Measurements from ENCODE around the gene SPAG16. TPM values are rescaled to one million over a fixed set of nuclear protein-coding genes. Genes with fewer than 3 reads are reported as not detected.

Gene SPAG16
- total and polyA plus RNA-seq, 2 of the 13 experiments (the other 11 are each of a cell fraction or from before 2014, with no cell fraction given): 9.6 to 26.5 TPM

DNA sequence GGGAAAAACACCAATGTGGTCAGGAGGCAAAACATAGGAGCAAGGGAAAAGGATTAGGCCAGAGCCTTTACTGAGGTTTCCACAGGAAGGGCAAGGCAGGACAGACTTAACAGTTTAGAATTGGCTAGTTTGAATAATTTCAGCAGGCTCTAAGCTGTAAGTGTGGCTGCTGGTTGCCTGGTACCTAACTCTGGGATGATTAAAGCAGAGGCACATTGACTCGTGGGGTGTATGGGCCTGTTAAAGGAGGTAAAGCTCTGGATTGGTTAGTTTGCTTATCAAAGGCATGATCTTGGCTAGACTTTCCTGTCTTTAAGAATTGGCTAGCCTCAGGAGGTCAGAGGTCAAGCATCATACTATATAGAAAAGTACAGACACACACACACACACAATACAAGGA lies 132.6 kb downstream of the SPAG16 start:
- Histone ChIP-seq H2AFZ (ENCODE audit: low read length) (no peak overlapping the region), H3K4me3 (replicated peaks in 1 of 3; ENCODE audit: insufficient read depth in 1 of 3, low read depth in 2 of 3, low read length in 3 of 3) (no peak overlapping the region), H3K36me3 (replicated peaks in 1 of 2; ENCODE audit: control insufficient read depth in 1 of 2, insufficient read depth in 2 of 2, low read length in 2 of 2) (no peaks in the 10 kb centered on the region), H3K9ac (ENCODE audit: insufficient read depth, low read depth, low read length) (no peak overlapping the region), H3K4me1 (ENCODE audit: insufficient read depth, low read length) (no peaks in the 10 kb centered on the region), H3K9me3 (ENCODE audit: low read length) (peaks cover 11% of the 10 kb centered on the region; the same call in 1 of the 2 replicates), H4K20me1 (ENCODE audit: insufficient read depth, low read length) (no peaks in the 10 kb centered on the region), H3K4me2 (ENCODE audit: low read depth, low read length) (no peak overlapping the region), H3K79me2 (ENCODE audit: insufficient read depth, low read length) (no peaks in the 10 kb centered on the region), H3K27ac (ENCODE audit: extremely low read length, insufficient read depth, low read length) (no peak overlapping the region), H3K27me3 (ENCODE audit: control insufficient read depth in 1 of 2, insufficient read depth in 2 of 2, low read length in 2 of 2) (no peaks in the 10 kb centered on the region)
- CTCF ChIA-PET (ENCODE audit: low intra/inter-chr PET ratio, low total read pairs): no interaction called here
- 0% methylated on average over 1 of the region's 1 CpG for WGBS (ENCODE audit: low lambda C conversion rate)
- ATAC-seq (no peak), FAIRE-seq (no peak), DNase-seq (ENCODE audit: low spot score) (no peak)
- intact Hi-C loops (cut with micrococcal nuclease; ENCODE audit: unreplicated experiment): no loop called here
- in situ Hi-C loops (cut with HindIII; ENCODE audit: extremely low pct_ligation_motif_present, low pct_unique_long_range_greater_than_20kb): no loop called here
- TF ChIP-seq, protein P1, sequence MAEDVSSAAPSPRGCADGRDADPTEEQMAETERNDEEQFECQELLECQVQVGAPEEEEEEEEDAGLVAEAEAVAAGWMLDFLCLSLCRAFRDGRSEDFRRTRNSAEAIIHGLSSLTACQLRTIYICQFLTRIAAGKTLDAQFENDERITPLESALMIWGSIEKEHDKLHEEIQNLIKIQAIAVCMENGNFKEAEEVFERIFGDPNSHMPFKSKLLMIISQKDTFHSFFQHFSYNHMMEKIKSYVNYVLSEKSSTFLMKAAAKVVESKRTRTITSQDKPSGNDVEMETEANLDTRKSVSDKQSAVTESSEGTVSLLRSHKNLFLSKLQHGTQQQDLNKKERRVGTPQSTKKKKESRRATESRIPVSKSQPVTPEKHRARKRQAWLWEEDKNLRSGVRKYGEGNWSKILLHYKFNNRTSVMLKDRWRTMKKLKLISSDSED (CRISPR knock-in tag; IDR thresholded peaks at IDR 0.05): no peak
- TF ChIP-seq KMT2B (CRISPR knock-in tag; IDR thresholded peaks at IDR 0.05) (no peak), TARDBP (CRISPR knock-in tag; IDR thresholded peaks at IDR 0.05) (no peak)
- TF ChIP-seq, protein P2, sequence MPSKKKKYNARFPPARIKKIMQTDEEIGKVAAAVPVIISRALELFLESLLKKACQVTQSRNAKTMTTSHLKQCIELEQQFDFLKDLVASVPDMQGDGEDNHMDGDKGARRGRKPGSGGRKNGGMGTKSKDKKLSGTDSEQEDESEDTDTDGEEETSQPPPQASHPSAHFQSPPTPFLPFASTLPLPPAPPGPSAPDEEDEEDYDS (CRISPR knock-in tag; IDR thresholded peaks at IDR 0.05): no peak
- POLR2A ChIA-PET: no interaction called here
- BruUV-seq (replicated peaks): no TSS peak

DNA sequence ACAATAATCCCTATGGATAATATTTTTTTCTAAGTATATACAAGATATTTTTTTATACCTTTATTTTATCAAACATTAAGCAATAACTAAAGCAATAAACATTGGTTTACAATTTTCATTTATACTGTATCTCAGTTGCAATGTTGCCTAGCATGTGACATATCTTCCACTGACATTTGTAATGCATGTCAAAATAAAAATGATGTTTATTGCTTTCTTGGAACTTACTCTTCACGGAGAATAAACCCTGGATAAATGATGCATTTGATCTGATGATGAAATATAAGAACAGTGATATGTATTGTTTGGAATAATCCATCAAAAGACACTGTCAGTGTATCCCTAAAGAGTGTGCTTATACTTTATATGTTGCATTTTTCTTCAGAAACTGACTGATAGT lies 135.7 kb downstream of the SPAG16 start:
- Histone ChIP-seq H3K4me1 (ENCODE audit: insufficient read depth, low read length) (no peaks in the 10 kb centered on the region), H3K27me3 (ENCODE audit: control insufficient read depth in 1 of 2, insufficient read depth in 2 of 2, low read length in 2 of 2) (no peaks in the 10 kb centered on the region), H3K79me2 (ENCODE audit: insufficient read depth, low read length) (no peaks in the 10 kb centered on the region), H3K9me3 (ENCODE audit: low read length) (peaks cover 28% of the 10 kb centered on the region; the same call in 1 of the 2 replicates), H3K9ac (ENCODE audit: insufficient read depth, low read depth, low read length) (no peak overlapping the region), H3K4me2 (ENCODE audit: low read depth, low read length) (no peak overlapping the region), H3K36me3 (replicated peaks in 1 of 2; ENCODE audit: control insufficient read depth in 1 of 2, insufficient read depth in 2 of 2, low read length in 2 of 2) (no peaks in the 10 kb centered on the region), H2AFZ (ENCODE audit: low read length) (no peak overlapping the region), H3K27ac (ENCODE audit: extremely low read length, insufficient read depth, low read length) (no peak overlapping the region), H4K20me1 (ENCODE audit: insufficient read depth, low read length) (no peaks in the 10 kb centered on the region), H3K4me3 (replicated peaks in 1 of 3; ENCODE audit: insufficient read depth in 1 of 3, low read depth in 2 of 3, low read length in 3 of 3) (no peak overlapping the region)
- ATAC-seq: no peak
- ChIA-PET CTCF (ENCODE audit: low intra/inter-chr PET ratio, low total read pairs) (no interaction called here), POLR2A (no interaction called here)
- in situ Hi-C loops (cut with HindIII; ENCODE audit: extremely low pct_ligation_motif_present, low pct_unique_long_range_greater_than_20kb): no loop called here
- 0% methylated on average over 1 of the region's 1 CpG for WGBS (ENCODE audit: low lambda C conversion rate)
- BruUV-seq (replicated peaks): no TSS peak
- FAIRE-seq: no peak
- no peak for DNase-seq (ENCODE audit: low spot score)
- intact Hi-C loops (cut with micrococcal nuclease; ENCODE audit: unreplicated experiment): no loop called here
- TF ChIP-seq ZNF792 (CRISPR knock-in tag; IDR thresholded peaks at IDR 0.05): no peak
- no peak for TF ChIP-seq SMYD3 (CRISPR knock-in tag; IDR thresholded peaks at IDR 0.05)
- TF ChIP-seq CBX1 (IDR thresholded peaks at IDR 0.05; ENCODE audit: low read depth): no peak
- TF ChIP-seq NKX3-1 (CRISPR knock-in tag; IDR thresholded peaks at IDR 0.05): no peak
- TF ChIP-seq, protein P3, sequence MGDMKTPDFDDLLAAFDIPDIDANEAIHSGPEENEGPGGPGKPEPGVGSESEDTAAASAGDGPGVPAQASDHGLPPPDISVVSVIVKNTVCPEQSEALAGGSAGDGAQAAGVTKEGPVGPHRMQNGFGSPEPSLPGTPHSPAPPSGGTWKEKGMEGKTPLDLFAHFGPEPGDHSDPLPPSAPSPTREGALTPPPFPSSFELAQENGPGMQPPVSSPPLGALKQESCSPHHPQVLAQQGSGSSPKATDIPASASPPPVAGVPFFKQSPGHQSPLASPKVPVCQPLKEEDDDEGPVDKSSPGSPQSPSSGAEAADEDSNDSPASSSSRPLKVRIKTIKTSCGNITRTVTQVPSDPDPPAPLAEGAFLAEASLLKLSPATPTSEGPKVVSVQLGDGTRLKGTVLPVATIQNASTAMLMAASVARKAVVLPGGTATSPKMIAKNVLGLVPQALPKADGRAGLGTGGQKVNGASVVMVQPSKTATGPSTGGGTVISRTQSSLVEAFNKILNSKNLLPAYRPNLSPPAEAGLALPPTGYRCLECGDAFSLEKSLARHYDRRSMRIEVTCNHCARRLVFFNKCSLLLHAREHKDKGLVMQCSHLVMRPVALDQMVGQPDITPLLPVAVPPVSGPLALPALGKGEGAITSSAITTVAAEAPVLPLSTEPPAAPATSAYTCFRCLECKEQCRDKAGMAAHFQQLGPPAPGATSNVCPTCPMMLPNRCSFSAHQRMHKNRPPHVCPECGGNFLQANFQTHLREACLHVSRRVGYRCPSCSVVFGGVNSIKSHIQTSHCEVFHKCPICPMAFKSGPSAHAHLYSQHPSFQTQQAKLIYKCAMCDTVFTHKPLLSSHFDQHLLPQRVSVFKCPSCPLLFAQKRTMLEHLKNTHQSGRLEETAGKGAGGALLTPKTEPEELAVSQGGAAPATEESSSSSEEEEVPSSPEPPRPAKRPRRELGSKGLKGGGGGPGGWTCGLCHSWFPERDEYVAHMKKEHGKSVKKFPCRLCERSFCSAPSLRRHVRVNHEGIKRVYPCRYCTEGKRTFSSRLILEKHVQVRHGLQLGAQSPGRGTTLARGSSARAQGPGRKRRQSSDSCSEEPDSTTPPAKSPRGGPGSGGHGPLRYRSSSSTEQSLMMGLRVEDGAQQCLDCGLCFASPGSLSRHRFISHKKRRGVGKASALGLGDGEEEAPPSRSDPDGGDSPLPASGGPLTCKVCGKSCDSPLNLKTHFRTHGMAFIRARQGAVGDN (CRISPR knock-in tag; IDR thresholded peaks at IDR 0.05): no peak
- TF ChIP-seq CCDC6 (CRISPR knock-in tag; IDR thresholded peaks at IDR 0.05): no peak
- TF ChIP-seq NCOA1 (CRISPR knock-in tag; IDR thresholded peaks at IDR 0.05): no peak
- TF ChIP-seq ZSCAN22 (CRISPR knock-in tag; IDR thresholded peaks at IDR 0.05): no peak
- TF ChIP-seq HNRNPL (IDR thresholded peaks at IDR 0.05; ENCODE audit: low read depth, low read length): no peak
- no peak for TF ChIP-seq RBFOX2 (IDR thresholded peaks at IDR 0.05; ENCODE audit: low read depth, low read length)
- no peak for TF ChIP-seq SOX5 (CRISPR knock-in tag; IDR thresholded peaks at IDR 0.05; ENCODE audit: borderline replicate concordance)
- TF ChIP-seq, protein P4, sequence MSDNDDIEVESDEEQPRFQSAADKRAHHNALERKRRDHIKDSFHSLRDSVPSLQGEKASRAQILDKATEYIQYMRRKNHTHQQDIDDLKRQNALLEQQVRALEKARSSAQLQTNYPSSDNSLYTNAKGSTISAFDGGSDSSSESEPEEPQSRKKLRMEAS (IDR thresholded peaks at IDR 0.05): no peak
